GM19372 (cell line): ENCODE measurements around the gene SIX4.

Experiments
- ATAC-seq: cut with Tn5 transposase; IDR thresholded peaks from one replicate; pipeline ENCODE4 v1.9.1; 2021; ENCODE audit warnings: mild to moderate bottlenecking, low read depth, moderate library complexity; ENCODE audit not compliant: unreplicated experiment

Gene SIX4

GRCh38 chr14:60722357-60723115 lies 1.6 kb downstream of the SIX4 start:
- ATAC-seq, result no peak

DNA sequence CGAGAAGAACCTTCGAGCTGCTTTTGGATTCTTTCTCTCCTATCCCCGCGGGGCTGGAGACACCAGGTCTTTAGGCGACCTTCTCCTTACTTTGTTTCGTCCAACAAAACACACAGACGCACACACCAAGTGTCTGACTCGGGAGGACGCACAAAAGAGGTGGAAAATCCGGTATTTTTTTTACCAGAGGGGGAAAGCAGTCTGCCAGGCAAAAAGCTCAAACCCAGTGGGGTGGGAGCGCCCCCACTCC lies 2.1 kb downstream of the SIX4 start:
- no peak for ATAC-seq

GRCh38 chr14:60721326-60722106 lies 2.6 kb downstream of the SIX4 start:
- ATAC-seq, result no peak

DNA sequence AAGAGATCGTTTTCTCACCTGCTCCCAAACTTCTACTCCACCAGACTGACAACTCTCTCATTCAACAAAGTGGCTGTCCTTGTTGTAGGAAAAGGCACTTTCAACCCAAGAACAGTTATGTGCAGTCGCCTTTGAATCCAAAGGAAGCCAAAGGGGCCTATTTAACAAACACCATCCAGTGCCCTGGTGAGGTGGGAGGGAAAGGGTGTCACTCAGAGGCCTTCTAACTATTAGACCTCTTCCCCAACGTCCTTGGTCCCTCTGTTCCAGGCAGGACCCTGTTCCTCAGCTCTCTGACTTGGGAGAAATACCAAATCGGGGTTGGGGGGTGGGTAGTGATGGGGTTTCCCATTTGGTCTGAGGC lies 3.2 kb downstream of the SIX4 start:
- no peak for ATAC-seq

DNA sequence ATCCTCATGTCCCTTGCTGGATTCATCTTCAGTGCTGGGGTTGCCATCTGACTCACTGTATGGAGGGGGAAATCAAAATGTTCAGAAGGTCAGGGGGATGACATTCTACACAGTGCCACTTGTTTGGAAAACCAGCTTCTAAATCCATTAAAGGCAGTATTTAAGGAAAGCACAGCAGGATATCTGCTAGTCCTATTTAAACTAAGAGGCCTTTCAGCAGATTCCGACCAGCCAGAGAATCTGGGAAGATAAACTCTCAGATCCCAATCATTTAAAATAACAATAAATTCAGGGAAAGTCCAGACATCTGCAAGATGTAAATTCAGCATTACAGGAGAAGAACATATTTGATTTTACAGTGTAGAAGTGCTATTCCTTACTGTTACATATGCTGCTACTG lies 3.8 kb downstream of the SIX4 start:
- ATAC-seq, result no peak

GRCh38 chr14:60713513-60713912 lies 10.6 kb downstream of the SIX4 start:
- ATAC-seq, result no peak

GRCh38 chr14:60710494-60710893 lies 13.7 kb downstream of the SIX4 start:
- ATAC-seq, result no peak

GRCh38 chr14:60707858-60708257 lies 16.3 kb downstream of the SIX4 start:
- no peak for ATAC-seq

GRCh38 chr14:60705100-60705499 lies 19.1 kb downstream of the SIX4 start:
- ATAC-seq, result no peak

- no peak for ATAC-seq
These were observed 23.6 kb downstream of the SIX4 start for GRCh38 chr14:60700598-60700997.

DNA sequence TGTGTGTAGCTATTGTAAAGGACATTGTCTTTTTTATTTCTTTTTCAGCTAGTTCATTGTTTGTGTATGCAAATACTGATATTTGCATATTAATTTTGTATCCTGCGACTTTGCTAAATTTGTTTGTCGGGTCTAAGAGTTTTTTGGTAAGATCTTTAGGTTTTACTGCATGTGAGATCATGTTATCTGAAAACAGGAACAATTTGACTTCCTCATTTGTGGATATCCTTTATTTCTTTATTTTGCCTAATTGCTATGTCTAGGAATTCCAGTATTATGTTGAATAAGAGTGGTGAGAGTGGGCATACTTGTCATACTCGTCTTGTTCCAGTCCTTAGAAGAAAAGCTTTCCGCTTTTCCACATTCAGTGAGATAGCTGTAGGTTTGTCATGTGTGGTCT lies 28.8 kb downstream of the SIX4 start:
- no peak for ATAC-seq

- ATAC-seq, result no peak
These were observed 32.6 kb downstream of the SIX4 start for GRCh38 chr14:60691383-60692113.

- ATAC-seq, result no peak
These were observed 37.3 kb downstream of the SIX4 start for GRCh38 chr14:60686865-60687264.

DNA sequence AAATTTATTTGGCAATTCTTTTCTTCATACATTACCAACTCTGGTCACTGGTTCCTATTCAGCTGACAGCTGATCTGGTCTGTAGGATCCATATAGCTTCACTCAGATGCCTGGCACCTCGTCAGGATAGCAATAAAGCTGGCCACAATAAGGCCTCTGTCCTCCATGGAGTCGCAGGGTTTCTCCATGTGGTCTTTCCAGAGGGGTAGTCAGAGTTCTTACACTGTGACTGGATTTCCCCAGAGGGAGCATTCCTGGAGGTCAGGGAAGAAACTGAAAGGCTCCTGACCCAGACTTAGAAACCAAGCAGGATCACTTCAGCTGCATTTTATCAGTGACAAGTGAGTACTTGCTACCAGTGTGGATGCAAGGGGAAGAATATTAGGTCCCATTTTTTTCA lies 39.9 kb downstream of the SIX4 start:
- no peak for ATAC-seq

DNA sequence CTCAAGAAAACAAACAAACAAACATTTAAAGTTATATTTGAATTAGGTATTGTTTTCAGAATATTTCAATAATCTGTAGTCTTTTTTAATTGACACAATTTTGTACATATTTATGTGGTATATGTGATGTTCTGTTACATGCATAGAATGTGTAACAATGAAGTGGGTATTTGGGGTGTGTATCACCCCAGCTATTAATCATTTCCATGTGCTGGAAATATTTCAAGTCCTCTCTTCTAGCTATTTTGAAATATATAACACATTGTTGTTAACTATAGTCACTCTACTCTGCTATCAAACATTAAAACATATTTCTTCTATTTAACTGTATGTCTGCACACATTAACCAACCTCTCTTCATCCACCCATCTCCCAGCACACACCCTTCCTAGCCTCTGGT lies 42.9 kb downstream of the SIX4 start:
- ATAC-seq, result no peak

DNA sequence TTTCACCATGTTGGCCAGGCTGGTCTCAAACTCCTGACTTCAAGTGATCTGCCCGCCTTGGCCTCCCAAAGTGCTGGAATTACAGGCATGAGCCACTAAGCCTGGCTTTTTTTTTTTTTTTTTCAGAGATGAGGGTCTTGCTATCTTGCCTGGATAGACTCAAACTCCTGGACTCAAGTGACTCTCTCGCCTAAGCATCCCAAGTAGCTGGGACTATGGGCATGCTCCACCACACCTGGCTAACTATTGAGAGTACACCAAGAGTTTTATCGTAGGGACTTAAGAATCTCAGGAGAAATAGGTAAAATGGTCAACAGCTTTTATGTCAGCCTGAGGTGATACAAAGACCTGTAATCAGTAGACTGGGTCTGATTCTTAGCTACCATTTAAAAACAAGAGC lies 43.6 kb downstream of the SIX4 start:
- ATAC-seq, result no peak

- no peak for ATAC-seq
These were observed 44.4 kb downstream of the SIX4 start for GRCh38 chr14:60679566-60680258.

DNA sequence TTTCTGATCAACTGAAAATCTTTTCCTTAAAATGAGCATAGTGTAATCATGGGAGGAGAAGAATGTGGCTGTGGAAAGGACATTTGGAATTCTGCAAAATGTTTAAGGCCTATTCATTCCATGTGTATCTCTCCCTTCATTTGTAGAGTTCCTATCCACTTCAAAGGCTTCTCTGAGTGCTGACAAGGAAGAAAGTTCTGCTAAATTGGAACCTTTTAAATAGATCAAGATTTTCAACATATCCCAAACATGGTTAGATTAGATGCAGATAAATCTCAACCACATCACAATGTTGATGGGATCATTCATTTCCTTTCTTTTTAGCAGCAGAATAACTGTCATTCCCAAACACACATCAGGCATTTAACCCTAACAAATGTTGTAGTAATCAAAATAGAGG lies 46.5 kb downstream of the SIX4 start:
- ATAC-seq, result no peak

DNA sequence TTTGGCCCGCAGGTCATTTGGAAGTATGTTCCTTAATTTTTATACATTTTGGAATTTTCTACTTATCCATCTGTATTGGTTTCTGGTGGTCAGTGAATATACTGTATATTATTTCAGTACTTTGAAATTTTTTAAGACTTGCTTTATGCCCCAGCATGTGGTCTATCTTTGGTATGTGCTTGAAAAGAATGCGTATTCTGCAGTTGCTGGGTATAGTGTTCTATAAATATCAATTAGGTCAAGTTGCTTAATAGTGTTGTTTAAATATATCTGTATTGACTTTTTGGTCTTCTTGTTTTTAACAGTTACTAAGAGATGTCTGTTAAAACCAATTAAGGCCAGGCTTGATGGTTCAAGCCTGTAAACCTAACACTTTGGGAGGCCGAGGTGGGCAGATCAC lies 53.2 kb downstream of the SIX4 start:
- ATAC-seq, result no peak

DNA sequence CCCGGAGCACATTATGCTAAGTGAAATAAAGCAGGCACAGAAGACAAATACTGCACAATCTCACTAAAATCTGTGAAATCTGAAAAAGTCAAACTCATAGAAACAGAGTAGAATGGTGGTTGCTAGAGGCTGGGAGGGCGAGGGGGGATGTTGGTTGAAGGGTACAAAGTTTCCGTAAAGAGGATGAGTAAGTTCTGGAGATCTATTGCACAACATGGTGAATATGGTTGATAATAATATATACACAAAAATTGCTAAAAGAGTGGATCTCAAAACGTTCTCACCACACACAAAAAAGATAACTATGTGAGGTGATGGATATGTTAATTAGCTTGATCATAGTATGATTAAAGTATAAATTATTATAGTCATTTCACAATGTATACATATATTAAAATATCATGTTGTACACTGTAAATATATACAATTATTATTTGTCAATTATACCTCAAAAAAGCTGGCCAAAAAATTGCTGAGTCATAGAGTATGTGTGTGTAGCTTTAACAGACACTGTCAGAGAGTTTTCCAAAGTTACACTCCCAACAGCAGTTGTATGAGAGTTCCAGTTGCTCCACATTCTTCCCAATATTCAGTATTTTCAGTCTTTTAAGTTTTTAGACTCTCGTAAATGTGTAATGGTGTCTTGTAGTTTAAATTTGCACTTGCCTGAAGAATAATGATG lies 55.6 kb downstream of the SIX4 start:
- no peak for ATAC-seq

DNA sequence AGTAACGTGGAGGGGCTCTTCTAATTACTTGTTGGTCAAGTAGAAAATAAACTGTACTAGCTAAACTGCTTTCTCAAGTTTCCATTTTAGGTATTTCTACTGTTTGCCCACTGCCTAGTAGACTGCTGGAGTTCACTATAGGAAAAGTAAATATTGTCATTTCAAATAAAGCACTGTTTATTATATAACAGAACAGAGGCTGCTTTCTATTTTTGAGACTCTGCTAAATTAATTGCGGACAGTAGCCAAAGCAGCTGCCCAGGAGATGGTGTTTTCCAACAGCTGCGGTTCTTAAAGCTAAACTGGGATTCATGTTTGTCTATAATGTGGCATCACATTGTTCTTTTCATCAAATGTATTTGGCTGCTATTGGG lies 59.0 kb downstream of the SIX4 start:
- ATAC-seq, result no peak
